ENCODE data around the gene PNMA8A. TPM values are rescaled to one million over a fixed set of nuclear protein-coding genes. Genes with fewer than 3 reads are reported as not detected.

The PNMA8A gene
- total and polyA plus RNA-seq, 2 of the 13 experiments (the other 11 are each of a cell fraction or from before 2014, with no cell fraction given), result 0.13 to 0.51 TPM

GRCh38 chr19:46513461-46514236 is 42.3 kb upstream of the PNMA8A start (continued):
- TF ChIP-seq ZNF784 (CRISPR knock-in tag; IDR thresholded peaks at IDR 0.05; ENCODE audit: borderline replicate concordance), result 0 out of 2 replicates have a peak, but pooled peaks have one; percentile 37
- peak; percentile 18; the same call in 1 of the 2 replicates for TF ChIP-seq ARID4A (CRISPR knock-in tag; IDR thresholded peaks at IDR 0.05; ENCODE audit: borderline replicate concordance)
- no peak for TF ChIP-seq EHMT2 (IDR thresholded peaks at IDR 0.05; ENCODE audit: borderline replicate concordance, low read depth, low read length)
- TF ChIP-seq ZNF800 (CRISPR knock-in tag; IDR thresholded peaks at IDR 0.05), result no peak
- TF ChIP-seq THRA (CRISPR knock-in tag; IDR thresholded peaks at IDR 0.05; ENCODE audit: borderline replicate concordance), result no peak
- no peak for TF ChIP-seq KDM5A (IDR thresholded peaks at IDR 0.05; ENCODE audit: borderline replicate concordance, low read length)
- TF ChIP-seq MXI1 (IDR thresholded peaks at IDR 0.05; ENCODE audit: borderline replicate concordance, low read depth, low read length), result no peak
- no peak for TF ChIP-seq NCOR1 (IDR thresholded peaks at IDR 0.05; ENCODE audit: borderline replicate concordance, low read length)
- no peak for TF ChIP-seq ZNF552 (CRISPR knock-in tag; IDR thresholded peaks at IDR 0.05; ENCODE audit: borderline replicate concordance)
- TF ChIP-seq NFATC3 (CRISPR knock-in tag; IDR thresholded peaks at IDR 0.05), result no peak
- no peak for TF ChIP-seq LCORL (IDR thresholded peaks at IDR 0.05)
- TF ChIP-seq LCORL (CRISPR knock-in tag; IDR thresholded peaks at IDR 0.05), result peak; percentile 52; the same call in 1 of the 2 replicates
- TF ChIP-seq STAG1 (CRISPR knock-in tag; IDR thresholded peaks at IDR 0.05), result peak; percentile 94
- no peak for TF ChIP-seq ZNF619 (CRISPR knock-in tag; IDR thresholded peaks at IDR 0.05)
- TF ChIP-seq ZNF883 (CRISPR knock-in tag; IDR thresholded peaks at IDR 0.05; ENCODE audit: not compliant biosample characterization), result peak; percentile 21
- peak; percentile 32; the same call in 1 of the 2 replicates for TF ChIP-seq ZNF362 (CRISPR knock-in tag; IDR thresholded peaks at IDR 0.05; ENCODE audit: borderline replicate concordance)
- no peak for TF ChIP-seq ARNT (IDR thresholded peaks at IDR 0.05)
- no peak for TF ChIP-seq ZBTB3 (CRISPR knock-in tag; IDR thresholded peaks at IDR 0.05; ENCODE audit: borderline replicate concordance, low read depth)

All from HepG2 (cell line).